IMR-90 (cell line): ENCODE data around the gene RPL14.

Source experiments
- BHLHE40 ChIP-seq: fragments of 150-350 bp; IDR thresholded peaks from 2 replicates; pipeline ENCODE4 v1.6.1; 2016; ENCODE audit warnings: mild to moderate bottlenecking, low read depth, low read length
- CEBPB ChIP-seq: IDR thresholded peaks from 2 replicates; pipeline ENCODE4 v1.6.1; 2012; ENCODE audit warnings: low read depth, low read length, improper control_type of control experiment
- CHD1 ChIP-seq: IDR thresholded peaks from 2 replicates; pipeline ENCODE4 v1.6.1; 2012; ENCODE audit warnings: low read depth, low read length, improper control_type of control experiment
- CTCF ChIP-seq: conservative IDR thresholded peaks from 2 replicates; pipeline ENCODE4 v1.5.1; 2012; ENCODE audit warnings: mild to moderate bottlenecking, low read depth, low read length, improper control_type of control experiment
- MAFK ChIP-seq: IDR thresholded peaks from 2 replicates; pipeline ENCODE4 v1.6.1; 2012; ENCODE audit warnings: low read depth, low read length, improper control_type of control experiment
- MAZ ChIP-seq: IDR thresholded peaks from 2 replicates; pipeline ENCODE4 v1.6.1; 2012; ENCODE audit warnings: low read depth, mild to moderate bottlenecking, low read length, improper control_type of control experiment, moderate library complexity, borderline replicate concordance
- MXI1 ChIP-seq: IDR thresholded peaks from 2 replicates; pipeline ENCODE4 v1.6.1; 2012; ENCODE audit warnings: low read depth, mild to moderate bottlenecking, low read length, moderate library complexity, borderline replicate concordance
- NFE2L2 ChIP-seq: fragments of 150-350 bp; IDR thresholded peaks from 2 replicates; pipeline ENCODE4 v1.6.1; 2016; ENCODE audit warnings: low read depth, mild to moderate bottlenecking, low read length
- POLR2A ChIP-seq: IDR thresholded peaks from 2 replicates; pipeline ENCODE4 v1.6.1; 2012; ENCODE audit warnings: mild to moderate bottlenecking, low read depth, low read length
- RAD21 ChIP-seq: IDR thresholded peaks from 2 replicates; pipeline ENCODE4 v1.6.1; 2012; ENCODE audit warnings: low read length, improper control_type of control experiment
- RFX5 ChIP-seq: IDR thresholded peaks from 2 replicates; pipeline ENCODE4 v1.8.0; 2012; ENCODE audit warnings: low read depth, mild to moderate bottlenecking, low read length, moderate library complexity
- SMC3 ChIP-seq: fragments of 150-350 bp; IDR thresholded peaks from 2 replicates; pipeline ENCODE4 v1.6.1; 2016; ENCODE audit warnings: low read depth, mild to moderate bottlenecking, antibody characterized with exemption, low read length, moderate library complexity

- TF ChIP-seq RFX5 (no peak), CTCF (no peak), POLR2A (0 out of 2 replicates have a peak, but pooled peaks have one; percentile 27), RAD21 (no peak), MAFK (no peak), MAZ (no peak), SMC3 (no peak), CEBPB (no peak), CHD1 (no peak), BHLHE40 (no peak), MXI1 (no peak), NFE2L2 (no peak)
Measured at GRCh38 chr3:40476478-40477470, 19.6 kb downstream of the RPL14 start, which contains the start of gene ZNF619.
